Measurements from ENCODE around the gene LMX1B.
"Not testable (repeated sequence)": the region's sequence is repeated elsewhere in the genome, so short reads cannot be mapped to it uniquely, and the experiment has no call there.

The LMX1B gene

DNA sequence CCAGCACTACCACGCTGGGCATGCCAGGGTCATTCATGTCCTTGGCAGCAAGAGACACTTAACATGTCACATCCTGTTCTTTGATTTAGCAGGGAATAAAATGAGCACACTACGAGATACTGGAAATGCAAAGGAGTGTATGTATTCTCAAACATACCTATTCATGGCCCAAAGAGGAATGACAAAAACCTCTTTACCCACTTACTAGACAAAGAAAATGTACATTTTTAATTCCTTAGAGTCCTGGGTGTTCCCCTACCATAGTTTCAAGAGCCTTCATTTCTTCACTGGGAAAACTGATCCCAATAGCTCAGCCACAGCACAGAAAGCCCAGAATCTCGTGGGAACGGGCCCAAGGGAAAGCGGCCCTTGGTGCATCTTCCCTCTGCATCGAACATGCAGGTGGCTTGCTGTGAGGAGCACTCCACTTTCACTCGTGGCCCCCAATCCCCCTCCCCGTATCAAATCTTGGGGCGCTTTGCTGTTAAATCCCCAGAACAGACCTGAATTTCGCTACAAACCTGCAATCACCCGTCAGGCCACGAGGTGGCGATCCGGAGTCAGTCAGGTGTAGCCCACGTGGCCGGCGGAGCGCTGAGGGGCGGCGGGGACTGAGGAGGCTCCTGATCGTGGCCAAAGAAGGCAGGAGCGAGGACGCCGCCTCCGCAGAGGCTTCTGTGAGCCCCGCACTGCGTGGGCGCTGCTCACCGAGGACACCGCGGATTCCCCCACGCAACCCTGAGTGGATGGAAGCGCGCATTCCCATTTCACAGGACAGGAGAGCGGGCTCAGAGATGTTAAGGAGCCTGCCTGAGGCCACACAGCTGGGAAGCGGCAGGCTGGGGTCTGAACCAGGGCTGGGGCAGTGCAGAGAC, 91.4 kb downstream of the LMX1B start:
- TF ChIP-seq, protein P1, sequence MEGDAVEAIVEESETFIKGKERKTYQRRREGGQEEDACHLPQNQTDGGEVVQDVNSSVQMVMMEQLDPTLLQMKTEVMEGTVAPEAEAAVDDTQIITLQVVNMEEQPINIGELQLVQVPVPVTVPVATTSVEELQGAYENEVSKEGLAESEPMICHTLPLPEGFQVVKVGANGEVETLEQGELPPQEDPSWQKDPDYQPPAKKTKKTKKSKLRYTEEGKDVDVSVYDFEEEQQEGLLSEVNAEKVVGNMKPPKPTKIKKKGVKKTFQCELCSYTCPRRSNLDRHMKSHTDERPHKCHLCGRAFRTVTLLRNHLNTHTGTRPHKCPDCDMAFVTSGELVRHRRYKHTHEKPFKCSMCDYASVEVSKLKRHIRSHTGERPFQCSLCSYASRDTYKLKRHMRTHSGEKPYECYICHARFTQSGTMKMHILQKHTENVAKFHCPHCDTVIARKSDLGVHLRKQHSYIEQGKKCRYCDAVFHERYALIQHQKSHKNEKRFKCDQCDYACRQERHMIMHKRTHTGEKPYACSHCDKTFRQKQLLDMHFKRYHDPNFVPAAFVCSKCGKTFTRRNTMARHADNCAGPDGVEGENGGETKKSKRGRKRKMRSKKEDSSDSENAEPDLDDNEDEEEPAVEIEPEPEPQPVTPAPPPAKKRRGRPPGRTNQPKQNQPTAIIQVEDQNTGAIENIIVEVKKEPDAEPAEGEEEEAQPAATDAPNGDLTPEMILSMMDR (IDR thresholded peaks at IDR 0.05) = peak; percentile 92
- TF ChIP-seq ZFX (IDR thresholded peaks at IDR 0.05; ENCODE audit: borderline replicate concordance) = no peak
- no peak overlapping the region for H3K27ac ChIP-seq

DNA sequence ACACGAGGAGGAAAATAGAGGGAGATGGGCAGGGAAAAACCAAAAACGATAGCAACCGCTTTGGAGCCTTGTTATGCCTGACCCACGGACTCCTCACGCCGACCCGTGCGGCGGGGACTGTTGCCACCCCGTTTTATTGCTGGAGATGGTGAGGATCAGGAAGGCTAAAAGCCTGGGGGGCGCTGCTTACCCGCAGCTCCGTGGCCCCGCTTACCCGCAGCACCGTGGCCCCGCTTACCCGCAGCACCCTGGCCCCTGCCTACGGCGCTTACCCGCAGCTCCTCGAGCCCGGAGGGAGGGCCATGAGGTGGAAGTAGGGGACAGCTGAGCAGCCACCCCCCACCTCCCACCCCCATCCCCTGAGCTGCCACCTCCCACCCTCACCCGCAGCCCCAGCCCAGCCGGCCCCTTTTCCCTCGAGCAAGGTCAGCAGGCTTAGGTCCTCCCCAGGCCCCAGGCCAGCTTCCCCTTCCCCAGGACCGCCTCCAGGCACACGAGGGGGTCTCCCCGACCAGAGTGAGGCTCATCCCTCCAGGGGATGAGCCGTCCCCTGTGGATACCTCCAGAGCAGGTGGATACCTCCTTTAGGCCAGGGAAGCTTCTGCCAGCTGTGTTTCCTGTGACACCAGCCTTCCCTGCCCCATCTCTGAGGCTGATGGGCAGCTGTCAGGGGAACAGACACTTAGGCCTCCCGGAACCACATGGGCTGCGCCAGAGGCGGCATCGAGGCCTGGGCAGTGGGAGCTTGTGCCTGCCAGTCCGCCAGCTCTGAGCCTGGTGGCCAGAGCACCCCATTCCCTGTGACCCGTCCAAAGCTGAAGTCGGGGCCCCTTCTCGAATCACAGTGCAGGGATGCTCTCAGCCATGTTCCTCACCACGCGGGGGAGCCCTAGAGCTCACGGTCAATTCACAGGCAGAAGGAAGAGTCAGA, 92.3 kb downstream of the LMX1B start:
- no peak overlapping the region for H3K27ac ChIP-seq
- TF ChIP-seq ZFX (IDR thresholded peaks at IDR 0.05; ENCODE audit: borderline replicate concordance) = no peak
- TF ChIP-seq, protein P1 (IDR thresholded peaks at IDR 0.05) = peak; percentile 89

DNA sequence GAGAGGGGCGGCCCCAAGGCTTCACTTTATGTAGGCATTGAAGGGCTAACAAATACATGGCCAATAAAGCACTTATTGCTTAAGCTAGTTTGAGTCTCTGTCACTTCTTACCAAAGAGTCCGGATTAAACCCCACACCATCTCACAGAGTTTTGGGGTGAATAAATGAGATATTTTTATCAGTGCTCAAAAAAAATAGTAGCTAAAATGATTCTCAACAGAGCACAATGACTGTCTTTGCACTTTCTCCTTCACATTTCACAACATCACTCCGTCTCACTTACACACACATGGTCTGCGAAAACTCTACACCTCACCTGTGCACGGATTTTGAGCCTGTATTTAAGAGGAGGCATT, 92.9 kb downstream of the LMX1B start:
- TF ChIP-seq, protein P1 (IDR thresholded peaks at IDR 0.05) = peak; percentile 50
- no peak for TF ChIP-seq ZFX (IDR thresholded peaks at IDR 0.05; ENCODE audit: borderline replicate concordance)

DNA sequence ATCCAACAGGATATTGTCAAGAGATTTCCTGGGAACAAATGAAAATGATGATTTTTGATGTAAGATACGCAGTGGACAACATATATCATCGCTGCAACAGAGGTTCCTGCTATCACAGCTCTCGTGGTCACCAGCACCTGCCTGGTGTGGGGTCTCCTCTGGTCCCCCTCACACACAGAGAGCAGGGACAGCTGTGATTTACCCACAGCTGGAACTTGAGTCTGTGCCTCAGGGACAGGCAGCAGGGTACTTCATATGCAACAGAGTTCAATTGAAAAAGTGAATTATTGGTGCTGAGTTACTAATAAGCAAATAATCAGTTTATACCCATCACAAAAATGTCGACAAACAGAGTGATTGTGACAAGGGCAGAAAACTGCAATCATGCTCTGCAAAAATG, 93.4 kb downstream of the LMX1B start:
- no peak overlapping the region for H3K27ac ChIP-seq
- TF ChIP-seq, protein P1 (IDR thresholded peaks at IDR 0.05) = no peak
- TF ChIP-seq ZFX (IDR thresholded peaks at IDR 0.05; ENCODE audit: borderline replicate concordance) = no peak

More for the DNA sequence above, 92.9 kb downstream of the LMX1B start:
- no peak overlapping the region for H3K27ac ChIP-seq

DNA sequence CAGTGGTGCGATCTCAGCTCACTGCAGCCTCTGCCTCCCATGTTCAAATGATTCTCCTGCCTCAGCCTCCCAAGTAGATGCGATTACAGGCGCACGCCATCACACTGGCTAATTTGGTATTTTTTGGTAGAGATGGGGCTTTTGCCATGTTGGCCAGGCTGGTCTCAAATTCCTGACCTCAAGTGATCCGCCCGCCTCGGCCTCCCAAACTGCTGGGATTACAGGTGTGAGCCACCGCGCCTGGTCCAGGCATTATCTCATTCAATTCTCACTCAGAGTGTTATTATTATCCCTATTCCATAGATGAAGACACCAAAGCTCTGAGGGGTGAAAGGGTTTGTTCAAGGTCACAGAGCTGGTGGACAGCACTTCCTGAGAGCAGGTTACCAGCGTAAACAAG, 94.0 kb downstream of the LMX1B start:
- H3K27ac ChIP-seq = not testable (repeated sequence)

DNA sequence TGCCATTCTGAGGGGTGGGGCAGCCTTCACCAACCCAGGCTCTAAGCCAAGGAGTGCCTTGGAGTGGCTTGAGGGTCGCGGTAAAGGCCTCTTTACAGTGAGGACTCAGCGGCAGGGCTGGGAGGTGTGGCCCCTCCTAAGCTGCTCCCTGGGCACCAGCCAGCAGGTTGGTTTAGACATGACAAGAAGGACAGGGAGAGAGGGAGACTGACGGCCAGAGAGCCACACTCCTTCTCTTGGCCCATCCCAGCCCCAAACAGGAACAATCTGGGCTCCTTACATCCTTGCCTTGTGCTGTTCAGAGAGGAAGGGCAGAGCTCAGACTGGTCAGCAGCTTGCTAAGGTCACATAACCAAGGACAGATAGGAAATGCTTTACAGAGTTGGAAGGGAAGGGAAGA, 94.5 kb downstream of the LMX1B start:
- TF ChIP-seq ZFX (IDR thresholded peaks at IDR 0.05; ENCODE audit: borderline replicate concordance) = no peak
- TF ChIP-seq, protein P1 (IDR thresholded peaks at IDR 0.05) = no peak
- H3K27ac ChIP-seq = no peak overlapping the region

DNA sequence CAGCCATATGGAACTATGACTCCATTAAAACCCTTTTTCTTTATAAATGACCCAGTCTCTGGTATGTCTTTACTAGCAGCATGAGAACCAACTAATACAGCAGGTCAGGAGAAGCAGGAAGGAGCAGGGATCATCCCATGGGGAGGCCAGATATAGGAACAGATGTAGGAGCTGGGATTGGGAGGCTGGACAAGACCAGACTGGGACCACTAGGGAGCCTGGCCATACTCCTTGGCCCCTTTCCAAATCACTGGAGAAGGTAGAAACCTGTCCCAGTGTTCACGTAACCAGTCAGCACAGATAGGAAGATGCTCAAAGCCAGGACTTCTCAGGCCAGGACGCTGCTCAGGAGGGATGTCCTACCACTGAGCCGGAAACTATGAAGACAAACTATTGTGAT, 95.5 kb downstream of the LMX1B start:
- no peak overlapping the region for H3K27ac ChIP-seq
- TF ChIP-seq, protein P1 (IDR thresholded peaks at IDR 0.05) = no peak
